HG03457 (cell line): ENCODE results near the gene FBP2.
"Not testable (repeated sequence)": the region's sequence is repeated elsewhere in the genome, so short reads cannot be mapped to it uniquely, and the experiment has no call there.

ENCODE experiments used
- ATAC-seq: cut with Tn5 transposase; IDR thresholded peaks from one replicate; pipeline ENCODE4 v1.9.1; 2021; ENCODE audit warnings: moderate number of reproducible peaks; ENCODE audit not compliant: unreplicated experiment

Gene FBP2

DNA sequence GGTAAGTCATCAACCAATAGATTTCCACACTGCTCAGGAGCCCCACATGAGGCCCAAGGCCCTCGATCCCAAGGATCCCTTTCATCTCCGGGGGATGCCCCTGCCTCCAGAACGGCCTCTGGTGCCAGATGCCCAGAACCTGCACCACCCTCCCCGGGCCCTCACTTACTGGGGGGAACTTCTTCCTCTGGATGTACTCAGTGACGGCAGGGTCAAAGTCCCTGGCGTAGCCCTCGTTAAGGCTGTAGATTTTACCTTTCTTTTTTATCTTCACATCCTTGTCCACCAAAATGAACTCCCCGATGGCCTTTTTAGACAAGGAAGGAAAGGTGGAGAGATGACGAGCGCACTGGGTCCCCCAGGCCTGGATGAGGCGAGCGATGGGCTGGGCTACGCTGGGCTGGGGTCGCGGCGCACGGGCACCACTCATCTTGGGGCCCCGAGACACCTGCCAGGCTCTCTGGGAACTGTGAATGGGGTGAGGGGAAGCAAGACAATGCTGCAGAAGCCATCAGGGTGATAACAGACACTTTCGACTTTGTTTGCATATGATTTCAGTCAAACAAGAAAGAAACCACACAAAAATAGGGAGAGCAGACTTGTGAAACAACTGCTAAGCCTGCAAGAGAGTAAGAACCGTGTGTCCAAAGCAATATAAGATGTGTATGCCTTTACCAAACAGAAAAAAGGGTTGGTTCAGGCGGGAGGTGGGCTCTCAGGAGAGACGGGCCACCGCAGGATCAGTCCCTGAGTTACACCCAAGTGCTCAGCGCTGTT lies 13.2 kb upstream of the FBP2 start:
- no peak for ATAC-seq

DNA sequence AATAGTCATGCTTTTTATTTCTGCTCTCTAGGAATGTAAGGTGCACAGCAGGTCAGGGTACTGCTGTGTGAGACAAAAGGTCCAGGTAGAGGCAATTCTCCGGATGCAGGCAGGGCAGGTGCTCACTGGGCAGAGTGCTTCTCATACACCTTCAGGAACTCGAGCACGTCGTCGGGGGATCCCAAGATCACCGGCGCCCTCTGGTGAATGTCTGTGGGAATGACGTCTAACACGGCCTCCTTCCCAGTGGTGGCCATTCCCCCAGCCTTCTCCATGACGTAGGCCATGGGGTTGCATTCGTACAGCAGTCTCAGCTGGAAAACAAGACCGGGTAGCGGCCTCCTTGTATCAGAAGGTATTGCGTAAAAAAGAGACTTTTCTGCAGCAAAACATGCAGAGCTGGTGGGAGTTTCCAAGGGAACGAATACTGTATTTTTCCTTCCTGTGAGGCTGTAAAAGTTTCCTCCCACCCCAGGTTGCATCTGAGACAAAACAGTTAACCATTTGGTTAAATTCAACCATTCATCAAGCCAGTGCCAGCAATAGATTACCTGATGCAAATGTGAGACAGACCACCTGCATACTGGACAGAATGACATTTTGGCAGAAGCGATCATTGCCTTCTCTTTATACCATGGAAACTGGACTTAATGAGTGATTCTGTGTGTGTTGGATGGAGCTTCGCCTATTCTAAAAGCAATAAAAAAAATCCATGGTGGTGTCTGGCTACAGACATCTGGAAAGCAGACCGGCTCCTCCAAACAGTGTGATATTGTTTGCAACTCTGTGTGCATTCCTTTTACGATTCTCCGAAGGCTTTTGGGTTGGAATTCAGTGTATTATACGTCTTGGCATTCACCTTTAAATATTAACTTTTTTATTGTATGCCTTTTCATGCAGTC lies 9.9 kb upstream of the FBP2 start:
- no peak for ATAC-seq

DNA sequence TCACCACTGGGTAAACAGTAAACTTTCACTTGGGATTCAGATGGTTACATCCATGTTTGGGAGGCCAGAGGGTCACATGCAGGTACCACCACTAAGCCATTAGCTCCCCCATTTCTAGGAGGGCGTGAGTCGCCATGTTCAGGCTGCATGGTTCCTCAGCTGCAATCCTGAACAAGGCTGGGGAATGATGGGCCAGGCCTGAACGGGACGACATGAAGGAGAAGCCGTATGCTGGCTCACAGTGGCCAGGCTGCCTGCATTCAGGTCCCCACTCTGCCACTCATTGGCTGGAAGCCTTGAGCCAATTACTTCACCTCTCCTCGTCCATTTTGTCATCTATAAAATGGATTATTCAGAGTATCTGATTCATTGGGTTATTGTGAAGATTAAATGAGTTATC lies 9.0 kb upstream of the FBP2 start:
- no peak for ATAC-seq

DNA sequence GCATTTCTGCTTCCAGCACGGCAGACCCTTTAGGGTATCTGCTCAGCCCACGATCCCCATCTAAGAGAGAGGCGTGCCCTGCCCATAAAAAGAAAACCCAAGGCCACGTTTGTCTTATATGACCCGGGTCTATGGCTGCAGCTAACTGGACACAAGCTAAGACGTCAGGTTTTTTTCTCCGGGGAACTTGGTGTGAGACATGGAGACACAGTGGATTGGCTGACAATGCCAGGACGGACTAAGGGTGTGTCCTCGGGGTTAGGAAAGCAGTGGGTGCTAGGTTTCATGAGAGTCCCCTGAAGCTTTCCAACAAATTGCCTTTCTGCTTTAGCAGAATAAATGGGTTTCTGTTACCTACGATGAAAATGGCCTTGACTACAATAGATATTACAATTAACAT lies 7.1 kb upstream of the FBP2 start:
- no peak for ATAC-seq

DNA sequence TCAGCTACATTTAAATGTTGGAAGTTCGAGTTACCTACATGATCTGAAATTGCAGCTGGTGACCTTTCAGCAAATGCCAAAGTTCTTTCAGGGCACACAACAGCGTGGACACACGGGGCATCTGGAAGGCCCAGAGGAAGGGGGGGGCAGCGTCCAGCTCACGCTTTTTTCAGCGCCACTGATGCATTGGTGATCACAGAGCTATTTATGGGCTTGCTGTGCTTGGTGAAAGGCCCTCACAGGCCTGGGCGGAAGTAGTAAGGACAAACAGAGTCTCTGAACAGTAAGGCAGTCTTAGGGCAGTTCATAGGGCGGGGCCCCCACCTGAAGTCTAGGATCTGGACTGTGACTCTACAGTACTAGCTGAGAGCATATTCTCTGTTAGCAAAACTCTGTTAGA lies 6.6 kb upstream of the FBP2 start:
- ATAC-seq: no peak

DNA sequence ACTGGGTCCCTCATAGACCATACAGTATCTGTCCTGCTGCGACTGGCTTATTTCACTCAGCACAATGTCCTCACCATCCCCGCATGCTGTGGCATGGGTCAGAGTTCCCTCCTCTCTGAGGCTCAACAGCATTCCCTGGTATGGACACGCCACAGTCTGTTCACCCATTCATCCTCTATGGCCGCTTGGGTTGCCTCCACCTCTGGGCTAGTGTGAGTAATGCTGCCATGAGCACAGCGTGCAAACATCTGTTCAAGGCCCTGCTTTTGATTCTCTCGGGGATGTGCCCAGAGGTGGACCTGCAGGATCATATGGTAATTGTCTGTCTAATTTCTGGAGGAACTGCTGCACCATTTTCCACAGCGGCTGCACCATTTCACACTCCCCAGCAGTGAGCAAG lies 5.5 kb upstream of the FBP2 start:
- no peak for ATAC-seq

DNA sequence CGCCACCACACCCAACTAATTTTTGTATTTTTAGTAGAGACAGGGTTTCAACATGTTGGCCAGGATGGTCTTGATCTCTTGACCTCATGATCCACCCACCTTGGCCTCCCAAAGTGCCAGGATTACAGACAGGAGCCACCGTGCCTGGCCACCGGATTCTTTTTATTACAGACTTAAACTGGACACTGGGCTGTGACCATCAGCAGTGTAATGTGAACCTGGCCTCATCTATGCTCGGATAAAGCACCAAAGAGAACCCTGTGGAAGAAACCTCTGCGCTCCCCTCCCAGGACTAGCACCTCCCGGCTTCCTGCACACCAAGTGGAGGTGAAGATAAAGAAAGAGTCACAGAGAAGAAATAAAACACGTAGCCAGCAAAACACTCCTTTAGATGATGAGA lies 941 bp downstream of the FBP2 start:
- ATAC-seq: not testable (repeated sequence)

DNA sequence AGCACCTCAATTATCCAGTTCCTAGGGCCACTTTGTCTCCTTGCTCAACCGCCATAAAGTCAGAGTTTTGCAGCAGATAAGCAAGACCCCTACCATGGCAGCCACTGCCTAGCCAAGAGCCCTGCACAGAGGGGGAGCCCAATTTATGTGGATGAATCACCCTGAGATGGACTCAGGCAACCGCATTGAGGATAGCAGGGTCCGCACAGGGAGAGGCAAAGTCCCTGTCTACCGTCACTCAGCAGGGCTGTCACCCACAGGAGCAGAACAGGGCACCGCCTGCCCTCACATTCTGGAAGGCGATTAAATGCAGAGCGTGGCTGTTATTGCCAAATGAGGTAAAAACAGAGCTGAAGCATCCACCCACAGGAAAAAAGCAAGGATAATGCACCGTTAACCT lies 1.7 kb downstream of the FBP2 start:
- ATAC-seq: no peak

DNA sequence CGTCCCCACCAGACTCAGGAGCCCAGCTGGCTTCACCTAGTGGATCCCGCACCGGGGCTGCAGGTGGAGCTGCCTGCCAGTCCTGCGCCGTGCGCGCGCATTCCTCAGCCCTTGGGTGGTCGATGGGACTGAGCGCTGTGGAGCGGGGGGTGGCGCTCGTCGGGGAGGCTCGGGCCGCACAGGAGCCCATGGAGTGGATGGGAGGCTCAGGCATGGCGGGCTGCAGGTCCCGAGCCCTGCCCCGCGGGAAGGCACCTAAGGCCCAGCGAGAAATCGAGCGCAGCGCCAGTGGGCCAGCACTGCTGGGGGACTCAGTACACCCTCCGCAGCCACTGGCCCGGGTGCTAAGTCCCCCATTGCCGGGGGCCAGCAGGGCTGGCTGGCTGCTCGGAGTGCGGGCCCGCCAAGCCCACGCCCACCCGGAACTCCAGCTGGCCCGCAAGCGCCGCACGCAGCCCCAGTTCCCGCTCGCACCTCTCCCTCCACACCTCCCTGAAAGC lies 2.5 kb downstream of the FBP2 start:
- not testable (repeated sequence) for ATAC-seq

DNA sequence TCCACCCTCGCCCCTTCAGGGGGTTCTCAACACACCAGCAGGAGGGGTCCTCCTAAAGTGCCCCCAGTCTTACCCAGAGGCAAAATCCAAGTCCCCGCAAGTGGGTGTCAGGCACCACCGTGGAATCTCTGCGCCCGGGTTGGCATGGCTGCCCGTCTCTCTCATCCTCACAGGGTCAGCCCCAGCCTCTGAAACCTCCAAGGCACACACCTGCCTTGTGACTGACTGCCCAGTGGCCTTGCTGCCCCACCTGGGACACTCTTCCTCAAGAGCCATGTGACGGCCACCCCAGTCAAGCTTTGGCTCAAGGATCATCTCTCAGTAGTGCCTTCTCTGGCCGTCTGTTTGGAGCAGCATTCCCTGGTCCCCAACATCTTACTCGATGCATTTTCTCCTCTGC lies 4.9 kb downstream of the FBP2 start:
- ATAC-seq: no peak

DNA sequence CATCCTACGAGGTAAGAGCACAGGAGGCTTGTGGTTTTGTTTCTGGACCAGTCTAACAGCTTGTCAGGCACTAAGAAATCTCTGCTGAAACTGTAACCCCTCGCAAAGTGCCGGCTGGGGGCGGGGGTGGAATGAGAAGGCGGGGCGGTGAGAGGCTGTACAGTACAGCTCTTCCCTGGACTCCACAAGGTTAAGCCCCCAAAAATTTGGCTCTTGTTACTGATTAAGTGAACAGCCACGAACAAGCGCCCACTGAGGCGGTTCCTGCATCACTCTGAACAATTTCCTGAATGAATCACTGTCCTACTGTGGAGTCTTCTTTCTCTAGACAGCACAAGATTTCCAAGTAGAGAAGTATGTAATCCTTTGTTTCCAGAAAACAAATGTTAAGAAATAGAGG lies 6.8 kb downstream of the FBP2 start:
- no peak for ATAC-seq

DNA sequence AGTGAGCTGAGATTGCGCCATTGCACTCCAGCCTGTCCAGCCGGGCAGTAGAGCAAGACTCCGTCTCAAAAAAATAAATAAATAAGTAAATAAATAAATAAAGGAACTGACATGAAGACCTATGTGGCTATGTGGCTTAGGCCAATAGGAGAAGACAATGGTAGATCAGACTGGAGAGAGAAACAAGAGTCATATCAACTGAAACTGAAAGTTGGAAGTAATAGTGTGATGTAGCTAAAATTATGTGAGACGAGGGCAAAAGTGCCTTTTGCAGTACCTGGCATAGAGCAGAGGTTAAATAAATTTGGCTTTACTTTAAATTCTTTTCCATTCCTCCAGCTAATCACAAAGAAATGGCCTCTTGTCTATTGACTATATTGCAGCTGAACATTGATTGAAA lies 7.3 kb downstream of the FBP2 start:
- ATAC-seq: no peak

DNA sequence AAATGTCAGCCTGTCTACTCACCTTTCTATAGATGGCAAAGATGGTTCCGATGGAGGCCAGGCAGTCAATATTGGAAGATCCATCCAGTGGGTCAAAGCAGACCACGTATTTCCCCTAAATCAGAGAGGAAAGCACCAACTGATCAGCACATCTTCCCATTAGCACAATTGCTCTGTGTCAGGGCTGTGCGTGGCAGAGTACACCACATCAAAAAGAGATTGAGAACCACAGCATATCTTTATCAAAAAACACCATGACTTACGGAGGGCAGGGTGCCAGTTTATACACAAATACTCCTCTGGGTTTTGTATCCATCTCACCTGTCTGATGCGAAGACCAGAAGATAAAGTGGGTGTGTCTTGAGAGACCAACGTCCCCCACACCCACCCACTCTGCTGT lies 9.1 kb downstream of the FBP2 start:
- ATAC-seq: no peak

DNA sequence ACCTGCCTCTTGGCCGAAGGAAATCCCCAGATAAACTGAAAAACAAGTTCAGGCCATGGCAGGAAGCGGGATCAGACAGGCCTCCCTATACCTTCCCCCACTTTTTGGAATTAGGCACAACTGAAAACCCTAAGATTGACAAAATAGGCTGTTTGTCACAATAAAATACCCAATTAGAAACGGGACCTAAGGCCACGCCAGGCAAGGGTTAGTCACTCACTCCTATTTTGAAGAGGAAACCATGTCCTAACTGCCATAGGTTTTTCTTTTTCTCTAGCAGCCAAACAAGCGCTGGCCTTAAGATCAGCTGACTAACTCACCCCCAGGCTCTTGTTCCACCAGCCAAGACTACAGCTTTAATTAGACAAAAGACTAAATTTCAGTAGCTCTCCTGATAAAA lies 11.9 kb downstream of the FBP2 start:
- no peak for ATAC-seq

DNA sequence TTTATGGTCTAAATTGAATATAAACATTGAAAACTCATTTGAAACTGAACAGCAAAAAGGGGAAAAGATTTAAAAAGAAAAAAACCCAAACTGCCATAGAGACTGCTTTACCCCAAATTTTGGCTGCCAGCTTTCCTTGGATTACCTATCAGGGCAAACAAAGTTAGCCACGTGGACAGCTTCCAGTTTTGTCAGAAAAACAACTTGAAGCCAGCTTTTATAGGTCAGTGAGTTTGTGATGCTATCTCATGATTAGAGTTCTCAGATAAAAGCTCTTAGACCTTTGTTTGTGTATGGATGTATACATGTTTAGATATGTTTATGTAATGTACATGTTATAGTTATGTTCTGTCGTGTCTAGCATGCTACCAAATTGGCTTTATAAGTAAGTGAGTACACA lies 16.1 kb downstream of the FBP2 start:
- ATAC-seq: no peak

DNA sequence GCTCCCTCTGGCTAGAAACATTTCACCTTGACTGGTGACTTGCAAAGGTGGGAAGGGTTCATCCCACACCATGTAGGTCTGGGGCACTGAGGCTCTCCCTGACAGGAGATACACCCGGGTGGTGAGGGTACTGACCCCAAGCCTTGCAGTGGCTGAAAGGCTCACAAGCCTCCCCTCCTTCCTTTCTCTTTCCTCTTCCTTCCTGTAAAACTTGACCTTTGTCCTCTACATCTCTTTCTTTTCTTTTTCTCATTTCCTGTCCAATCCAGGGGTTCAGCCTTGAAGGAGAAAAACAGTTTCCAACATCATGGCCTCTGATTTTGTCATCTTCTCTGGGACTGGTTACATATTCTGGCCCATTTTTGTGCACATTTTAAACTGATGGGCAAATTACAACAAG lies 16.6 kb downstream of the FBP2 start:
- ATAC-seq: no peak

DNA sequence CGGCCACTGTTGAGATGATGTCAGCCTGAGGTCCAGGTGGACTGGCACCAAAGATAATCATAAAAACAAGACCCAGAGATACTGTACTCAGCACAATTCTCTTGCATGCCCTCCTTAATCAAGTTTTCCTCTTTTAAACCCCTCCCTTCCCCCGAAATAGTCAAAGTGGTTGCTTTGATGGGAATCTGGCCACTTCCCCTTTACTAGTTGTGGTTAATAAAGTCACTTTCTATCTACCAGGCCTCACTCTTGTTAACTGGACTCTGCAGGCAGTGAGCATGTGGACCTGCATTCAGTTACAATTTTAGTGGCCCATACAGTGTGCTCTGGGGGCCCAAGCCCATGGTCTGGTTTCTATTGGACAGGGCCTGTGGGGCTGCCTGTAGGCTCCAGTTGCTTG lies 17.5 kb downstream of the FBP2 start:
- ATAC-seq: no peak

DNA sequence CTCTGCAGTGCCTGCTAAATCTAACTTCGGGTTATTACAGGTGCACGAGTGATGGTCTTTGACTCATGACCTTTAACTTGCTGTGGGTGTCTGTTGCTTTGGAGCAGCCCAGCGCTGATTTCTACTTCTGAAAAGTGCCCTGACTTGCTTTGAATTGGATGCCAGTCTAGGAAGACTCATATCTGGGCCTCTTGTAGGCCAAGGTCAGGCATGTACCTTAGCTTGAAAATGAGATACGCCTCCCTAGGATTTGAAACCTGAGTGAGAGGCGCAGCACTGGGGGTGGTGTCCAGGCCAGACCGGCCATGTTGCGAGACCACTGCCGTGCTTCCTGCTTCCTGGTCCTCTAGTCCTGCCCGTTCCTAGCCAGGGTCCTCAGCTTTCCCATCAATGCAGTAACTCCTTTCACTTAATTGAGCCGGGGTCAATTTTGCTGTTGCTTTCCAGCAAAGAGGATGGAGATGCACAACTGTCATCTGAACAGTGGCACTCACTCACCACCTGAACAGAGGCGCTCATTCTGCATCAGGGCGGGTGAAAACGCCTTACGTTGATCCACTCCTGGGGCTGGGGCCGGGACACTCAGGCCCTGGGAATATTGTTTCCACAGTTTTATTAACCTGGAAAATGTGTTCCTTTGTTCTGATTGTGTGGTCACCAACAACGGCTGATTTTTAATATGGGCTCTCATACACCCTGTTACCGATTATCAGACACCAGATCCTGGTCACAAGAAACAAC lies 24.5 kb downstream of the FBP2 start:
- ATAC-seq: no peak

DNA sequence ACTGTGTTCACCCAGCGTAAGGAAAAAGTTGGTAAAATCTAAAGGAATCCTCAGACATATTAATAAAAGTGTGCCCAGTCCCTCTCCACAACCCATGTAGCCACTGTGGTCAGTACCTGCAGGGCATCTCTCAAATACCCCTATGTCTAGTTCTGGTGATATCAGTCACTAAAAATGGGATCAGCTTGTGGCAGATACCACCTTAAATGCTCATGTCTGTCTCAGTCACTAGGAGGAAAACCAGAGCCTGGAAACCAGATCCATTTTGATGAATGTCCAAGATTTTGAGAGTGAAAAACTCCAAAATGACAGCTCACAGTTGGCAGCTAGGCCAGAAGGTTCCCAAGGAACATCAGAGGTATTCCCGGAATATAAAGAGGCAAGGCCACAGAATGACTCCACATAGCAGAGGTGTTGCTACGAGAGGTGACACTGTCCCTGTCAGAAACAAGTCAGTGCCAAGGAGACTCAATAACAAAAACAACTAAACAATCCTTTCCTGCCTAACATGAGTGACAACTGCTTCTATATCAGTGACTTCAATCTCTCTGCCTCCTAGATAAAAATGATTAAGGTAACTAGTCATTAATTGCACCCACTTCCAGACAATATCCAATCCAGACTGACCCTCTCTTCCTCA lies 25.3 kb downstream of the FBP2 start:
- no peak for ATAC-seq

DNA sequence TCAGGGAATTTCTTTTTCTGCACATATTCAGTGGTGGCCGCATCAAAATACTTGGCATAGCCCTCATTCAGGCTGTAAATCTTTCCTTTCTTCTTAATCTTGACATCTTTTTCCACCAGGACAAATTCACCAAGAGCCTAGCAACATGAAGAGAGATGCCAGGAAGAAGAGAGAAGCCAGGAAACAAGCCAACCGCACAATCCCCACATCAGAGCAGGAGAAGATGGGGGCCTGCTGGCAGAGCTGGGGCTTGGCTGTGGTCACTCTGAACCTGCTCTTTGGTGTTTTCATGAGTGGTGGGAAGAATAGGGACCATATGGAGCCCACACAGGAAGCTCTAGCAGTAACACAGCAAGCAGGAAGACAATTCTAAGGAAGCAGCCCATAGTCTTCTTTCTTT lies 26.4 kb downstream of the FBP2 start:
- no peak for ATAC-seq

DNA sequence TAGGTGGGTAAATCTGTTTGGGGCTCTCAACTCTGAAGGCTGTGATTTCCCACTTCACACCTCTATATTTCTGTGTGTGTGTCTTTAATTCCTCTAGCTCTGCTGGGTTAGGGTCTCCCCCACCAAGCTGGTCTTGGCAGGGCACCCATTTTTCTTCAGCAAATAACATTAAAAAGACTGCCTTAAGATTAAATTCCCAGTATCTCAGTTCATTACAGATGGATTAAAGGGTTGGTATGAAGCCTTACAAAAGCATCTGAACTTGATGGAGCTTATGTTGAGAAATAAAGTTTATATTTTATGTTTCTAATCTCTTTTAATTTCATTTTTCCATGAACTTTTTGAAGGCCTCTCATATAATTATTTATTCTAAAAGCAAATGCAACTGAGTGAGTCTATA lies 27.1 kb downstream of the FBP2 start:
- no peak for ATAC-seq
